GM21528 (cell line): ENCODE measurements around the gene KDM4B.

ENCODE experiments used
- ATAC-seq: cut with Tn5 transposase; IDR thresholded peaks from one replicate; pipeline ENCODE4 v1.9.1; 2021; ENCODE audit warnings: mild to moderate bottlenecking, moderate library complexity; ENCODE audit not compliant: unreplicated experiment, low FRiP score

Gene KDM4B

GRCh38 chr19:5130371-5131030, 161.6 kb downstream of the KDM4B start:
- peak; percentile 48 for ATAC-seq

DNA sequence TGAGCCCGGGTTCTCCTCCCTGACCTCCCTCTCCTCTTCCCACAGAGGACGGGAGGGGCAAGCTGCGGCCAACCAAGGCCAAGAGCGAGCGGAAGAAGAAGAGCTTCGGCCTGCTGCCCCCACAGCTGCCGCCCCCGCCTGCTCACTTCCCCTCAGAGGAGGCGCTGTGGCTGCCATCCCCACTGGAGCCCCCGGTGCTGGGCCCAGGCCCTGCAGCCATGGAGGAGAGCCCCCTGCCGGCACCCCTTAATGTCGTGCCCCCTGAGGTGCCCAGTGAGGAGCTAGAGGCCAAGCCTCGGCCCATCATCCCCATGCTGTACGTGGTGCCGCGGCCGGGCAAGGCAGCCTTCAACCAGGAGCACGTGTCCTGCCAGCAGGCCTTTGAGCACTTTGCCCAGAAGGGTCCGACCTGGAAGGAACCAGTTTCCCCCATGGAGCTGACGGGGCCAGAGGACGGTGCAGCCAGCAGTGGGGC, 162.2 kb downstream of the KDM4B start:
- peak; percentile 49 for ATAC-seq

- ATAC-seq, result no peak
These were observed 162.7 kb downstream of the KDM4B start for GRCh38 chr19:5131506-5132205.

GRCh38 chr19:5132206-5132560, 163.3 kb downstream of the KDM4B start:
- no peak for ATAC-seq

- no peak for ATAC-seq
These were observed 164.1 kb downstream of the KDM4B start for GRCh38 chr19:5132698-5133651.

GRCh38 chr19:5133986-5134595, 165.2 kb downstream of the KDM4B start:
- no peak for ATAC-seq

DNA sequence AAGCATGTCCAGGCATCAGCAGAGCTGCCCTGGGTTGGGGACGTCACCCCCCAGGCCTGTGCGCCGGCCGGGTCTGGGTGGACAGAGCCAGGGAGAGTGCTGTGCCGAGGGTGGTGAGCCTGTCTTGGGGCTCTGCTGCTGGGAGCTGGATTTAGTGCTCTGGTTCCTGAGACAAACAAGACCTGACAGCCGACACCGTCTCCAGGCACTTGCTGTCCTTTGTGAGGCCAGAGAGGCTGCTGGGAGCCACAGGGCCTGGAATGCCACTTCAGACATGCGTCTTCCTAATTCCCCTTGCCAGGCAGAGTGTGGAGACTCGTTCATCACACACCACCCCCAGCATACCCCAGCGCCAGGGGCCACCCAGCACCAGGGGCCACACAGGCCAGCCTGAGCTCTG, 165.8 kb downstream of the KDM4B start:
- ATAC-seq, result no peak

DNA sequence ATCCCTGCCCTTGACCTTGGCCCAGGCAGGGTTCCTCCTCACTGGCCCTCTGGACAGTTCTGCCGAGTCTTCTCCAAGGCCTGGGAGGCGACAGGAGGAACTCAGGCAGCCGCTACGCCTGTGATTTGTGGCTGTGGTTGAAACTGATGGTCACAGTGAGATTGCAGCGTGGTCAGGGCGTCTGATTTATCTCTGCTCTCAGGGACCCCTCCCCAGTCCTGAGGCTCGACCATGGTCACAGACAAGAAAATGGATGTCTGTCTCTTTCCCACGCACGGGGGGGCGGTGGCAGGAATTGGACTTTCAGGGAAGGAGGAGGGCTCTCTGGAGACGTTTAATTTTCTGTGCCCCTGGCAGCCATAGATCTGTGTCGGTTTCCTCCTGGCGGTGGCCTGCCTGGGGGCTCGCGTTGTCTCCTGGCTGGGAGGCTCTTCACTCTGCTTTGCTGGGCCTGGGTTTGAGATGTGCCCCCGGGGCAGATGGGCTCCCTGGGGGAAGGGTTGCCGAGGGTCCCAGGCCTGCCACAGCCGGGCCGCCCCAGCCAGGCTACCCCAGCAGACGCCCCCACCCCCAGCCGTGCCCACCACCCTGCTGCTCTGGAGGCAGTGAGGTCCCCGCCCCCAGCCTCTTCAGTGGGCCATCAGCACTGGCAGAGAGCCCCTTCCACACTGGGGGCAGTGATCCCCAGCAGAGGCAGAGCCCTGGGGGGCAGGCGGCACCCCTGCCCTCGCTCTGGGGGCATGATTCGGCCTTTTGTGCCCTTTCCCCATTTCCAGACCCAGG, 167.4 kb downstream of the KDM4B start:
- no peak for ATAC-seq

GRCh38 chr19:5137114-5137513, 168.2 kb downstream of the KDM4B start:
- no peak for ATAC-seq

- ATAC-seq, result no peak
These were observed 168.7 kb downstream of the KDM4B start for GRCh38 chr19:5137571-5138124.

- ATAC-seq, result no peak
These were observed 170.0 kb downstream of the KDM4B start for GRCh38 chr19:5138606-5139582.

DNA sequence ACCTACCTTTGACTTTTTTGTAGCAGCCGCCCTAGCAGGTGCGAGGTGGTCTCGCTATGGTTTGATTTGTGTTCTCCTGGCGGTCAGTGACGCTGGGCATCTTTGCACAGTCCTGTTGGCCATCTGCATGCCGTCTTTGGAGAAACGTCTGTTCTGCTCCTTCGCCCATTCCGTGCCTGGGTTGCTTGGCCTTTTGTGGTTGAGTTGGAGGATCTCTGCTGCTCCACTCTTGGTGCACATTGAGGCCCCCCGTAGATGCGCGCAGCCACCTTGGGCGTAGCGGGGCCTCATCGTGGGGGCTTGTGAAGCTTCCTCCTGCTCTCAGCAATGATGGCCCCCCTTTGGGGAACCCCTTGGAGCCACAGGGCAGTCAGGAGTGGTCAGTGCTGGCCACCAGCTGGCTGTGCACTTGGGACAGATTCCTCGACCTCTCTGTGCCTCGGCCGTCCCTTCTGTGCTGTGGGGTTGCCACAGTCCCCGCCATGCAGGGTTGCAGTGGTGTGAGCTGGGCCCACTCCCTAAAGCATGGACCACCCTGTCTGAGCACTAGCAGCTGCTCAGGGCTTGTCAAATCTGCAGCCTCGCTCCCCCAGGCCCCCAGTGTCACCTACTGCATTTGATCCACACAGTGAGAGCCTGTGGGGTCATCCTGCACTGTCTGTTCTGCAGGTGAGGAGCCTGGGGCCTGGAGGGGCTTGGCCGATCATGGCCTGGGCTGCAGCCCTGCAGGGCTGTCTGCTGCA, 170.8 kb downstream of the KDM4B start:
- ATAC-seq, result no peak

GRCh38 chr19:5141129-5141849, 172.4 kb downstream of the KDM4B start:
- no peak for ATAC-seq

- ATAC-seq, result no peak
These were observed 173.2 kb downstream of the KDM4B start for GRCh38 chr19:5141850-5142724.

DNA sequence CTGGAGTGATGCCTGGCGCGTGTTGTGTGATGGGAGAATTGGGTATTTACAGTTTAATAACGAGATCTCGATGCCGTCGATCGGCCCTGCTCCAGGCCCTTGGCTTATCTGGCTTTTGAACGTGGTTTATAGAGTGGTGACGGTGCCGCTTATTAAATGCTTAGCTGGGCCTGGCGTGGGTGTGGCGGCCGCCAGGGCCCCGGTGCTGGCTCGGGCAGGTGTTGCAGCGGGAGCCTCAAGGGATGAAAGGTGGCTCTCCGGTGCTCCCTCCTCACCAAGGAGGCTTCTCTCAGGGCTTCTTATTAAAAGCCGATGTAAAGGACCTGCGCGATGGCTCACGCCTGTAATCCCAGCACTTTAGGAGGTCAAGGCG, 173.8 kb downstream of the KDM4B start:
- ATAC-seq, result no peak
